Liver (tissue), 9 donors: ENCODE results near the gene CD59. TPM values are rescaled to one million over a fixed set of nuclear protein-coding genes. Genes with fewer than 3 reads are reported as not detected.

Source experiments
- DNase-seq: peaks from one replicate; pipeline ENCODE4 v3.0.0-alpha.2; 2017; ENCODE audit warnings: low spot score
- H3K27ac ChIP-seq, 2 donors: one replicate each; pipeline ENCODE4 v1.7.0; 2013; ENCODE audit warnings: inconsistent platforms in 2 of 2, low read length in 2 of 2, control low read depth in 1 of 2, low read depth in 1 of 2, mild to moderate bottlenecking in 1 of 2
- H3K27me3 ChIP-seq, 4 donors: one replicate each; pipeline versions ENCODE4 v1.6.1 to v1.7.0; 2013; ENCODE audit warnings: low read length in 3 of 4, inconsistent platforms in 1 of 4, mild to moderate bottlenecking in 1 of 4, moderate library complexity in 1 of 4; ENCODE audit not compliant: control insufficient read depth in 4 of 4, insufficient read depth in 4 of 4
- H3K36me3 ChIP-seq, 4 donors: one replicate each; pipeline versions ENCODE4 v1.6.1 to v1.7.0; 2013; ENCODE audit warnings: low read length in 3 of 4, mild to moderate bottlenecking in 3 of 4, low read depth in 1 of 4, moderate library complexity in 1 of 4; ENCODE audit not compliant: control insufficient read depth in 4 of 4, insufficient read depth in 3 of 4
- H3K4me1 ChIP-seq, 4 donors: one replicate each; pipeline versions ENCODE4 v1.6.1 to v1.7.0; 2013; ENCODE audit warnings: low read length in 3 of 4, mild to moderate bottlenecking in 3 of 4, moderate library complexity in 1 of 4; ENCODE audit not compliant: control insufficient read depth in 4 of 4, insufficient read depth in 4 of 4
- H3K4me3 ChIP-seq, 3 donors: one replicate each; pipeline versions ENCODE4 v1.6.1 to v1.7.0; 2013; ENCODE audit warnings: low read length in 3 of 3, control low read depth in 1 of 3, low read depth in 1 of 3, mild to moderate bottlenecking in 1 of 3
- H3K9ac ChIP-seq, 2 donors: one replicate each; pipeline ENCODE4 v1.7.0; 2013; ENCODE audit warnings: low read length in 2 of 2, mild to moderate bottlenecking in 2 of 2, moderate library complexity in 2 of 2, control low read depth in 1 of 2, low read depth in 1 of 2
- H3K9me3 ChIP-seq, 4 donors: one replicate each; pipeline versions ENCODE4 v1.6.1 to v1.7.0; 2013; ENCODE audit warnings: low read length in 3 of 4; ENCODE audit not compliant: control insufficient read depth in 4 of 4
- EGR1 ChIP-seq, 2 donors: IDR thresholded peaks; 2 replicates each; pipeline ENCODE4 v1.6.1; 2016 to 2018; ENCODE audit warnings: antibody characterized with exemption in 2 of 2, low read depth in 2 of 2
- FOXA2 ChIP-seq: IDR thresholded peaks from 2 replicates; pipeline ENCODE4 v1.6.1; 2016; ENCODE audit warnings: antibody characterized with exemption
- GABPA ChIP-seq, 2 donors: IDR thresholded peaks in 1 of 2; conservative IDR thresholded peaks in 1 of 2; 2 replicates each; pipeline ENCODE4 v1.6.1; 2016; ENCODE audit warnings: antibody characterized with exemption in 2 of 2, mild to moderate bottlenecking in 1 of 2, moderate library complexity in 1 of 2
- HNF4A ChIP-seq, 2 donors: conservative IDR thresholded peaks; 2 replicates each; pipeline ENCODE4 v1.6.1; 2016; ENCODE audit warnings: antibody characterized with exemption in 2 of 2, mild to moderate bottlenecking in 2 of 2
- HNF4G ChIP-seq: IDR thresholded peaks from 2 replicates; pipeline ENCODE4 v1.6.1; 2016; ENCODE audit warnings: antibody characterized with exemption
- JUND ChIP-seq, 2 donors: IDR thresholded peaks; 2 replicates each; pipeline ENCODE4 v1.6.1; 2016; ENCODE audit warnings: antibody characterized with exemption in 2 of 2
- NR2F2 ChIP-seq: IDR thresholded peaks from 2 replicates; pipeline ENCODE4 v1.6.1; 2016; ENCODE audit warnings: antibody characterized with exemption
- RAD21 ChIP-seq, 2 donors: IDR thresholded peaks; 2 replicates each; pipeline ENCODE4 v1.6.1; 2016; ENCODE audit warnings: antibody characterized with exemption in 2 of 2, mild to moderate bottlenecking in 2 of 2
- RXRA ChIP-seq, 2 donors: IDR thresholded peaks; 2 replicates each; pipeline ENCODE4 v1.6.1; 2017 to 2018; ENCODE audit warnings: antibody characterized with exemption in 2 of 2, mild to moderate bottlenecking in 1 of 2
- SP1 ChIP-seq: IDR thresholded peaks from 2 replicates; pipeline ENCODE4 v1.6.1; 2018; ENCODE audit warnings: antibody characterized with exemption, mild to moderate bottlenecking
- TAF1 ChIP-seq: conservative IDR thresholded peaks from 2 replicates; pipeline ENCODE4 v1.6.1; 2016; ENCODE audit warnings: antibody characterized with exemption, mild to moderate bottlenecking
- YY1 ChIP-seq: IDR thresholded peaks from 2 replicates; pipeline ENCODE4 v1.6.1; 2016; ENCODE audit warnings: antibody characterized with exemption, mild to moderate bottlenecking
- WGBS: extraction: QIAGEN DNeasy Blood & Tissue Kit; methylation state at CpG from one replicate; pipeline ENCODE4 v1.1.7; 2013; 5-methylcytosine and 5-hydroxymethylcytosine counted together
- polyA plus RNA-seq, 2 donors: library from polyadenylated mRNA; stranded (reverse) in 1 of 2; unstranded in 1 of 2; fragments of 200-250 nt in 1 of 2; fragments of >200 nt in 1 of 2; fragmentation: Nextera tagmentation in 1 of 2; extraction: Ambion mirVana in 1 of 2; gene quantifications; one replicate each; pipeline versions ENCODE4 v1.2.1 to v1.2.3, GENCODE V29; 2013 to 2015
- total RNA-seq, 2 donors: library from RNA; depleted of rRNA; stranded (reverse); fragments of >200 nt; gene quantifications; one replicate each; pipeline ENCODE4 v1.2.3, GENCODE V29; 2014
- TF ChIP-seq, protein P1 (sequence below): IDR thresholded peaks from 2 replicates; pipeline ENCODE4 v1.6.1; 2016; ENCODE audit warnings: antibody characterized with exemption, mild to moderate bottlenecking
- TF ChIP-seq, protein P2 (sequence below): fragments of 150-350 bp; IDR thresholded peaks from 2 replicates; pipeline ENCODE4 v1.5.1; 2017; ENCODE audit warnings: improper control_type of control experiment, low read depth, low read length; ENCODE audit not compliant: missing input control
- TF ChIP-seq, protein P3 (sequence below): IDR thresholded peaks from 2 replicates; pipeline ENCODE4 v1.6.1; 2016; ENCODE audit warnings: antibody characterized with exemption
- TF ChIP-seq, protein P4 (sequence below): IDR thresholded peaks from 2 replicates; pipeline ENCODE4 v1.6.1; 2016; ENCODE audit warnings: antibody characterized with exemption
- donor health status: healthy.
- donor health status: healthy.
- donor health status: healthy.
- donor health status: healthy.
- donor health status: healthy.

CD59 gene
- total and polyA plus RNA-seq, 4 donors, result 74.2 to 181 (median 130) TPM

DNA sequence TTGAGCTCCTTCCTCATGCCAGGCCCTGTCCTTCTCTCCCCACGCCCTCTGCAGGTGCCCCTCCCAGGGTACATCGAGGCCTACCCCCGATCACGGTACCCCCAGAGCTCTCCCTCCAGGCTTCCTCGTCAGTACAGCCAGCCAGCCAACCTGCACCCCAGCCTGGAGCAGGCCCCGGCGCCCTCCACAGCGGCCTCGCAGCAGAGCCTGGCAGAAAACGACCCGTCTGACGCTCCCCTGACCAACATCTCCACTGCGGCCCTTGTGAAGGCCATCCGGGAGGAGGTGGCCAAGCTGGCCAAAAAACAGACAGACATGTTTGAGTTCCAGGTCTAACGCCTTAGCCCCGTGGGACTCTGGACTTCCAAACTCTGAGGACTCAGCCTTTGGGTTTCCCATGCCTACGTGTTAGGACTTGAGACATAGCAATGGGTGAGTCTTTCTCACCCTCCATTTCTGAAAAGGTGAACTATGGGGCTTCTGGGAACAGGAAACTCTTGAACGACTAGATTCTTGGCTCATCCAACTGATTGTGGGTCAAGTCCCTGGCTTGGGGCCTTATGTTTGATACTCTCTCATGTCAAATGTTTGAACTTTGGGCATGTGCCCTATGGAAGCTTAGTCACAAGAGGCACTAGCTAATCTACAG is 68.3 kb downstream of the CD59 start:
- H3K36me3 ChIP-seq, result no peaks in the 10 kb centered on the region
- 91% methylated on average over 18 of the region's 18 CpGs for WGBS
- H3K9me3 ChIP-seq, result no peaks in the 10 kb centered on the region
- H3K4me3 ChIP-seq, result no peak overlapping the region
- no peaks in the 10 kb centered on the region for H3K27me3 ChIP-seq
- no peaks in the 10 kb centered on the region for H3K4me1 ChIP-seq
- TF ChIP-seq EGR1 (IDR thresholded peaks at IDR 0.05; ENCODE audit: low read depth in 2 of 2), result no peak
- no peak for TF ChIP-seq JUND (IDR thresholded peaks at IDR 0.05)
- no peak for TF ChIP-seq HNF4G
- TF ChIP-seq, protein P1, sequence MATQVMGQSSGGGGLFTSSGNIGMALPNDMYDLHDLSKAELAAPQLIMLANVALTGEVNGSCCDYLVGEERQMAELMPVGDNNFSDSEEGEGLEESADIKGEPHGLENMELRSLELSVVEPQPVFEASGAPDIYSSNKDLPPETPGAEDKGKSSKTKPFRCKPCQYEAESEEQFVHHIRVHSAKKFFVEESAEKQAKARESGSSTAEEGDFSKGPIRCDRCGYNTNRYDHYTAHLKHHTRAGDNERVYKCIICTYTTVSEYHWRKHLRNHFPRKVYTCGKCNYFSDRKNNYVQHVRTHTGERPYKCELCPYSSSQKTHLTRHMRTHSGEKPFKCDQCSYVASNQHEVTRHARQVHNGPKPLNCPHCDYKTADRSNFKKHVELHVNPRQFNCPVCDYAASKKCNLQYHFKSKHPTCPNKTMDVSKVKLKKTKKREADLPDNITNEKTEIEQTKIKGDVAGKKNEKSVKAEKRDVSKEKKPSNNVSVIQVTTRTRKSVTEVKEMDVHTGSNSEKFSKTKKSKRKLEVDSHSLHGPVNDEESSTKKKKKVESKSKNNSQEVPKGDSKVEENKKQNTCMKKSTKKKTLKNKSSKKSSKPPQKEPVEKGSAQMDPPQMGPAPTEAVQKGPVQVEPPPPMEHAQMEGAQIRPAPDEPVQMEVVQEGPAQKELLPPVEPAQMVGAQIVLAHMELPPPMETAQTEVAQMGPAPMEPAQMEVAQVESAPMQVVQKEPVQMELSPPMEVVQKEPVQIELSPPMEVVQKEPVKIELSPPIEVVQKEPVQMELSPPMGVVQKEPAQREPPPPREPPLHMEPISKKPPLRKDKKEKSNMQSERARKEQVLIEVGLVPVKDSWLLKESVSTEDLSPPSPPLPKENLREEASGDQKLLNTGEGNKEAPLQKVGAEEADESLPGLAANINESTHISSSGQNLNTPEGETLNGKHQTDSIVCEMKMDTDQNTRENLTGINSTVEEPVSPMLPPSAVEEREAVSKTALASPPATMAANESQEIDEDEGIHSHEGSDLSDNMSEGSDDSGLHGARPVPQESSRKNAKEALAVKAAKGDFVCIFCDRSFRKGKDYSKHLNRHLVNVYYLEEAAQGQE, result no peak
- TF ChIP-seq GABPA (IDR thresholded peaks at IDR 0.05 in 1 of 2, conservative IDR thresholded peaks at IDR 0.05 in 1 of 2), result no peak
- no peak for TF ChIP-seq RAD21 (IDR thresholded peaks at IDR 0.05)
- TF ChIP-seq, protein P2, sequence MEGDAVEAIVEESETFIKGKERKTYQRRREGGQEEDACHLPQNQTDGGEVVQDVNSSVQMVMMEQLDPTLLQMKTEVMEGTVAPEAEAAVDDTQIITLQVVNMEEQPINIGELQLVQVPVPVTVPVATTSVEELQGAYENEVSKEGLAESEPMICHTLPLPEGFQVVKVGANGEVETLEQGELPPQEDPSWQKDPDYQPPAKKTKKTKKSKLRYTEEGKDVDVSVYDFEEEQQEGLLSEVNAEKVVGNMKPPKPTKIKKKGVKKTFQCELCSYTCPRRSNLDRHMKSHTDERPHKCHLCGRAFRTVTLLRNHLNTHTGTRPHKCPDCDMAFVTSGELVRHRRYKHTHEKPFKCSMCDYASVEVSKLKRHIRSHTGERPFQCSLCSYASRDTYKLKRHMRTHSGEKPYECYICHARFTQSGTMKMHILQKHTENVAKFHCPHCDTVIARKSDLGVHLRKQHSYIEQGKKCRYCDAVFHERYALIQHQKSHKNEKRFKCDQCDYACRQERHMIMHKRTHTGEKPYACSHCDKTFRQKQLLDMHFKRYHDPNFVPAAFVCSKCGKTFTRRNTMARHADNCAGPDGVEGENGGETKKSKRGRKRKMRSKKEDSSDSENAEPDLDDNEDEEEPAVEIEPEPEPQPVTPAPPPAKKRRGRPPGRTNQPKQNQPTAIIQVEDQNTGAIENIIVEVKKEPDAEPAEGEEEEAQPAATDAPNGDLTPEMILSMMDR, result no peak
- no peak for TF ChIP-seq TAF1
- TF ChIP-seq, protein P3, sequence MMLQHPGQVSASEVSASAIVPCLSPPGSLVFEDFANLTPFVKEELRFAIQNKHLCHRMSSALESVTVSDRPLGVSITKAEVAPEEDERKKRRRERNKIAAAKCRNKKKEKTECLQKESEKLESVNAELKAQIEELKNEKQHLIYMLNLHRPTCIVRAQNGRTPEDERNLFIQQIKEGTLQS, result no peak
- TF ChIP-seq YY1, result no peak
- TF ChIP-seq HNF4A (conservative IDR thresholded peaks at IDR 0.05), result no peak
- TF ChIP-seq NR2F2, result no peak
- TF ChIP-seq, protein P4, sequence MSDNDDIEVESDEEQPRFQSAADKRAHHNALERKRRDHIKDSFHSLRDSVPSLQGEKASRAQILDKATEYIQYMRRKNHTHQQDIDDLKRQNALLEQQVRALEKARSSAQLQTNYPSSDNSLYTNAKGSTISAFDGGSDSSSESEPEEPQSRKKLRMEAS, result no peak
- no peak for TF ChIP-seq FOXA2
- no peak overlapping the region for H3K9ac ChIP-seq
- H3K27ac ChIP-seq, result no peak overlapping the region
- no peak for DNase-seq

DNA sequence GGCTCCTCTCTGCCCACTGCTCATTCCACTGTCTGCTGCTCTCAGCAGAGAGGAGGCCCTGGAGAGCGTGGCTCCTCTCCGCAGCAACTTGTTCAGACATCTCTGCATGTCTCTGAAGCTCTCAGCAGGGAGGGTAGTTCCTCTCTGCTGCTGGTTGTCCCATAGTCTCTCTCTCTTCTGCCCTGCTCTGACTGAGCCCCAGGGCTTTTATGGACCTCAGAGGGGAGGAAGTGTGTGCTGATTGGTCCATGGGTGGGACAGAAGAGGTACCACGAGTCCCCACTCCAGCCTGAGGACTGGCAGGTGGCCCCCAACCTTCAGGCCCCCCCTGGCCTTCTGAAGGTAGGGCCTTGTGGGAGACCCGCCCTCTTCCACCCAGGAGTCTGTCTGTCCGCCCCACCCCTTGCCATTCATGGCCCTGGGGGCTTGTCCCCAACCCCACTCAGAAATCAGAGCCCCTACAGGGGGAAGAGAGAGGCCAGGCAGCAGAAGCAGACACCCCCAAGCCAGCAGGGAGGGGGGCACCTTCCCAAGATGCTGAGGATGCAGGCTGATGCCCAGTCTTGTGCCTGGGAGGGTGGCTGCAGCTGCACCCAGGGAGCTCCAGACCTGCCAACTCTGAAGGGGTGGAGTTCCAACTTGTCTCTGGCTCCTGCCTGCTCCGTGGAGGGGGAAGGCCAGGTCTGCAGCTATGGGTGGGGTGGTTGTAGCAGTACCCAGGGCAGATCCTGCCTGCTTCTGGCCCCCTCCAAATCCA is 70.7 kb downstream of the CD59 start:
- H3K4me3 ChIP-seq, result no peak overlapping the region
- no peak overlapping the region for H3K27ac ChIP-seq
- no peak for DNase-seq
- WGBS, result 80% methylated on average over 6 of the region's 6 CpGs
- H3K9me3 ChIP-seq, result no peaks in the 10 kb centered on the region
- no peak overlapping the region for H3K9ac ChIP-seq
- H3K4me1 ChIP-seq, result no peaks in the 10 kb centered on the region
- H3K36me3 ChIP-seq, result no peaks in the 10 kb centered on the region
- H3K27me3 ChIP-seq, result no peaks in the 10 kb centered on the region
- TF ChIP-seq RAD21 (IDR thresholded peaks at IDR 0.05) (no peak), NR2F2 (no peak), FOXA2 (no peak), SP1 (no peak), RXRA (IDR thresholded peaks at IDR 0.05) (no peak), EGR1 (IDR thresholded peaks at IDR 0.05; ENCODE audit: low read depth in 2 of 2) (no peak), HNF4A (conservative IDR thresholded peaks at IDR 0.05) (no peak), GABPA (IDR thresholded peaks at IDR 0.05 in 1 of 2, conservative IDR thresholded peaks at IDR 0.05 in 1 of 2) (no peak), TAF1 (no peak)
- TF ChIP-seq, protein P1, result no peak
- TF ChIP-seq, protein P2, result no peak
- TF ChIP-seq, protein P4, result no peak
